Measurements from ENCODE around the gene CLDN22. TPM values are rescaled to one million over a fixed set of nuclear protein-coding genes. Genes with fewer than 3 reads are reported as not detected.

The CLDN22 gene
- total RNA-seq, 1 donor from 2014 or later, result not detected

GRCh38 chr4:183284258-183284785 lies 35.8 kb downstream of the CLDN22 start:
- Mint-ChIP-seq H3K27ac (ENCODE audit: unreplicated experiment) (no peak overlapping the region), H3K36me3 (ENCODE audit: unreplicated experiment) (no peaks in the 10 kb centered on the region), H3K9me3 (ENCODE audit: unreplicated experiment) (no peaks in the 10 kb centered on the region), H3K4me3 (ENCODE audit: unreplicated experiment) (no peak overlapping the region), H3K27me3 (ENCODE audit: unreplicated experiment) (no peaks in the 10 kb centered on the region), H3K4me1 (ENCODE audit: low read depth, unreplicated experiment) (no peaks in the 10 kb centered on the region)
- DNase-seq, result no peak
- no peak for TF ChIP-seq CTCF (IDR thresholded peaks at IDR 0.05; ENCODE audit: partially characterized antibody, unreplicated experiment)

GRCh38 chr4:183276106-183276505 lies 44.0 kb downstream of the CLDN22 start:
- no peak overlapping the region for H3K4me3 Mint-ChIP-seq (ENCODE audit: unreplicated experiment)
- DNase-seq, result no peak
- H3K9me3 Mint-ChIP-seq (ENCODE audit: unreplicated experiment), result no peaks in the 10 kb centered on the region
- TF ChIP-seq CTCF (IDR thresholded peaks at IDR 0.05; ENCODE audit: partially characterized antibody, unreplicated experiment), result no peak
- peaks cover 22% of the 10 kb centered on the region for H3K36me3 Mint-ChIP-seq (ENCODE audit: unreplicated experiment)
- H3K27me3 Mint-ChIP-seq (ENCODE audit: unreplicated experiment), result no peaks in the 10 kb centered on the region
- H3K27ac Mint-ChIP-seq (ENCODE audit: unreplicated experiment), result no peak overlapping the region
- H3K4me1 Mint-ChIP-seq (ENCODE audit: low read depth, unreplicated experiment), result no peaks in the 10 kb centered on the region

GRCh38 chr4:183272384-183272783 lies 47.7 kb downstream of the CLDN22 start:
- no peak overlapping the region for H3K4me3 Mint-ChIP-seq (ENCODE audit: unreplicated experiment)
- H3K36me3 Mint-ChIP-seq (ENCODE audit: unreplicated experiment), result peaks cover 22% of the 10 kb centered on the region
- no peak overlapping the region for H3K27ac Mint-ChIP-seq (ENCODE audit: unreplicated experiment)
- H3K9me3 Mint-ChIP-seq (ENCODE audit: unreplicated experiment), result no peaks in the 10 kb centered on the region
- H3K4me1 Mint-ChIP-seq (ENCODE audit: low read depth, unreplicated experiment), result no peaks in the 10 kb centered on the region
- no peak for TF ChIP-seq CTCF (IDR thresholded peaks at IDR 0.05; ENCODE audit: partially characterized antibody, unreplicated experiment)
- no peak for DNase-seq
- H3K27me3 Mint-ChIP-seq (ENCODE audit: unreplicated experiment), result no peaks in the 10 kb centered on the region

- no peaks in the 10 kb centered on the region for H3K36me3 Mint-ChIP-seq (ENCODE audit: unreplicated experiment)
- no peaks in the 10 kb centered on the region for H3K9me3 Mint-ChIP-seq (ENCODE audit: unreplicated experiment)
- H3K4me3 Mint-ChIP-seq (ENCODE audit: unreplicated experiment), result no peak overlapping the region
- H3K27ac Mint-ChIP-seq (ENCODE audit: unreplicated experiment), result no peak overlapping the region
- H3K4me1 Mint-ChIP-seq (ENCODE audit: low read depth, unreplicated experiment), result no peaks in the 10 kb centered on the region
- no peak for DNase-seq
- H3K27me3 Mint-ChIP-seq (ENCODE audit: unreplicated experiment), result no peaks in the 10 kb centered on the region
- no peak for TF ChIP-seq CTCF (IDR thresholded peaks at IDR 0.05; ENCODE audit: partially characterized antibody, unreplicated experiment)
These were observed 51.5 kb downstream of the CLDN22 start for GRCh38 chr4:183268556-183268955.

Other genes with a start within 250 kb of the CLDN22 start
- gene WWC2, start 221.0 kb downstream of the CLDN22 start, total RNA-seq (ENCODE audit: unreplicated experiment), result 18.2 TPM
- gene CLDN24, start 2.1 kb upstream of the CLDN22 start, total RNA-seq (ENCODE audit: unreplicated experiment), result not detected
- 15.9 TPM for gene CDKN2AIP, start 124.4 kb upstream of the CLDN22 start, total RNA-seq (ENCODE audit: unreplicated experiment)
- 4.8 TPM for gene ING2, start 184.8 kb upstream of the CLDN22 start, total RNA-seq (ENCODE audit: unreplicated experiment)

Measured in glutamatergic neuron (in vitro differentiated cells).